KMS-11 (cell line): Measurements from ENCODE around the gene MRPS22.
A peak's percentile ranks its signal among the peaks of the same experiment; 100 is the strongest.
"Not testable (repeated sequence)": the region's sequence is repeated elsewhere in the genome, so short reads cannot be mapped to it uniquely, and the experiment has no call there.

Source experiments
- H2AFZ ChIP-seq: fragments of 200-600 bp; sonication (generic); 2 replicates; pipeline ENCODE4 v1.6.1; 2016; ENCODE audit warnings: antibody characterized with exemption, mixed run types, low read depth
- H3K27ac ChIP-seq: fragments of 200-600 bp; sonication (generic); 2 replicates; pipeline ENCODE4 v1.6.1; 2016; ENCODE audit warnings: mild to moderate bottlenecking, mixed run types
- H3K27me3 ChIP-seq: fragments of 200-600 bp; sonication (generic); 2 replicates; pipeline ENCODE4 v1.6.1; 2017; ENCODE audit warnings: mild to moderate bottlenecking, low read depth, mixed run types, moderate library complexity; ENCODE audit not compliant: insufficient read depth
- H3K36me3 ChIP-seq: fragments of 200-600 bp; sonication (generic); 2 replicates; pipeline ENCODE4 v1.6.1; 2017; ENCODE audit warnings: mild to moderate bottlenecking, mixed run types; ENCODE audit not compliant: insufficient read depth
- H3K4me1 ChIP-seq: fragments of 200-600 bp; sonication (generic); 2 replicates; pipeline ENCODE4 v1.6.1; 2016; ENCODE audit warnings: mild to moderate bottlenecking, low read depth, mixed run types; ENCODE audit not compliant: poor library complexity, severe bottlenecking
- H3K4me2 ChIP-seq: fragments of 200-600 bp; sonication (generic); 2 replicates; pipeline ENCODE4 v1.7.0; 2016; ENCODE audit warnings: mild to moderate bottlenecking, mixed run types
- H3K4me3 ChIP-seq: fragments of 200-600 bp; sonication (generic); IDR thresholded peaks from 2 replicates; pipeline ENCODE4 v1.6.1; 2017; ENCODE audit warnings: low read depth, low read length, mixed read lengths; ENCODE audit not compliant: insufficient read depth
- H3K79me2 ChIP-seq: fragments of 200-600 bp; sonication (generic); 2 replicates; pipeline ENCODE4 v1.6.1; 2016; ENCODE audit warnings: low read depth, mixed run types; ENCODE audit not compliant: insufficient read depth
- H3K9ac ChIP-seq: fragments of 200-600 bp; sonication (generic); 2 replicates; pipeline ENCODE4 v1.6.1; 2016; ENCODE audit warnings: mild to moderate bottlenecking, mixed run types
- H4K20me1 ChIP-seq: fragments of 200-600 bp; sonication (generic); 2 replicates; pipeline ENCODE4 v1.6.1; 2016; ENCODE audit warnings: mild to moderate bottlenecking, mixed run types; ENCODE audit not compliant: insufficient read depth
- CTCF ChIP-seq: fragments of 200-600 bp; sonication (generic); conservative IDR thresholded peaks from 2 replicates; pipeline ENCODE4 v1.6.1; 2017; ENCODE audit warnings: low read depth, mild to moderate bottlenecking, antibody characterized with exemption, low read length, moderate library complexity, mixed read lengths

Gene MRPS22

GRCh38 chr3:139327861-139328260, 16.0 kb upstream of the MRPS22 start:
- no peak overlapping the region for H2AFZ ChIP-seq

DNA sequence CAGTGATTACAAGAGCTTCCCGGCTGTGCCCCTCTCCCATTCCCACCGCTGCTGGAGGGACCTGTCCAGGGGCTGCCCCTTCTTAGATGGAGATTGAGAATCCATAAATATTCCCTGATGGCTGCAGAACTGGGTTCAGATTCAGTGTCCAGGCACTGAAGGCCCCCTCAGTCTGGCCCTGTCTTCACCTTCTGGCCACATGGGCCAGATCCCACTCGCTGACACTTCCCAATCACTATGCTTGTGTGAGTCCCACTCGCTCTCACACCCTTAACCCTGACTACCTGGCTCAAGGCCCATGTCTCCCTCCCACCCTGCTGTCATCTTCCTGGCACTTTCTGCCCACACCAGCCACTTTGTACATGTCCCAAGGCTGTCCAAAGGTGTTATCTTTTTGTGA, 15.5 kb upstream of the MRPS22 start:
- TF ChIP-seq CTCF: no peak
- H3K27me3 ChIP-seq: no peaks in the 10 kb centered on the region
- peaks cover 7% of the 10 kb centered on the region for H3K4me1 ChIP-seq
- H3K36me3 ChIP-seq: no peaks in the 10 kb centered on the region
- no peak overlapping the region for H3K9ac ChIP-seq
- no peak overlapping the region for H3K4me3 ChIP-seq
- no peak overlapping the region for H3K27ac ChIP-seq
- H4K20me1 ChIP-seq: no peaks in the 10 kb centered on the region
- H3K4me2 ChIP-seq: no peak overlapping the region
- H2AFZ ChIP-seq: 0 out of 2 replicates have a peak overlapping the region, but pooled peaks have one; percentile 97
- no peaks in the 10 kb centered on the region for H3K79me2 ChIP-seq

More at GRCh38 chr3:139327861-139328260, 16.0 kb upstream of the MRPS22 start:
- no peaks in the 10 kb centered on the region for H4K20me1 ChIP-seq
- no peaks in the 10 kb centered on the region for H3K36me3 ChIP-seq
- no peak overlapping the region for H3K4me2 ChIP-seq
- no peak overlapping the region for H3K27ac ChIP-seq
- no peak for TF ChIP-seq CTCF
- no peaks in the 10 kb centered on the region for H3K27me3 ChIP-seq
- no peaks in the 10 kb centered on the region for H3K79me2 ChIP-seq
- H3K9ac ChIP-seq: no peak overlapping the region
- no peak overlapping the region for H3K4me3 ChIP-seq
- H3K4me1 ChIP-seq: peaks cover 7% of the 10 kb centered on the region

GRCh38 chr3:139329364-139329850, 14.4 kb upstream of the MRPS22 start:
- no peak overlapping the region; the same call in 1 of the 2 replicates for H3K9ac ChIP-seq
- H3K4me3 ChIP-seq: peak overlapping the region; percentile 63

DNA sequence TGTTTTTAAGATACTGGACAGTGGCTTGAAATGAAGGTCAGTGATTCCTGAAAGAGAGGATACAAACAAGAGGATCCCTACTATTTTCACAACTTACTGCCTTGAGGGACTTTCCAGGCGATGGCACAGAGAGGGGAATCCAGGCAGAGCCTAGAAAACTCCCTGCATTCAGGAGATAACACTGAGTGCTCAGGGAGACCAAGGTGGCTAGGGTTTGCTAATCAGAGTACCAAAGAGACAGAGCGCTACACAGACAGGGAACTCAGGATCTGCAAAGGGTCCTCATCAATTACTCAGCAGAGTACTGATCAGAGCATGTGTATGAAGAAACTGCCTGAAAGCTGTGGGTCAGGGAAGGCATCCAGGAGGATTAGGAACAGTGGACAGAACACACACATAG, 11.7 kb upstream of the MRPS22 start:
- TF ChIP-seq CTCF: no peak
- no peak overlapping the region for H3K27ac ChIP-seq
- H2AFZ ChIP-seq: no peak overlapping the region
- no peak overlapping the region for H3K9ac ChIP-seq
- H3K79me2 ChIP-seq: no peaks in the 10 kb centered on the region
- no peaks in the 10 kb centered on the region for H4K20me1 ChIP-seq
- H3K4me3 ChIP-seq: no peak overlapping the region
- peaks cover 7% of the 10 kb centered on the region for H3K4me1 ChIP-seq
- H3K27me3 ChIP-seq: no peaks in the 10 kb centered on the region
- no peak overlapping the region for H3K4me2 ChIP-seq
- no peaks in the 10 kb centered on the region for H3K36me3 ChIP-seq

More at GRCh38 chr3:139329364-139329850, 14.4 kb upstream of the MRPS22 start:
- Histone ChIP-seq H3K4me2 (peak overlapping the region; percentile 91), H2AFZ (peak overlapping the region; percentile 97), H3K79me2 (no peaks in the 10 kb centered on the region), H4K20me1 (no peaks in the 10 kb centered on the region), H3K27me3 (no peaks in the 10 kb centered on the region), H3K27ac (no peak overlapping the region), H3K4me1 (peaks cover 7% of the 10 kb centered on the region), H3K36me3 (no peaks in the 10 kb centered on the region)
- peak; percentile 97 for TF ChIP-seq CTCF

GRCh38 chr3:139334675-139335074, 9.1 kb upstream of the MRPS22 start:
- H3K4me1 ChIP-seq, H3K4me3 ChIP-seq, H4K20me1 ChIP-seq, H3K4me2 ChIP-seq, H3K27me3 ChIP-seq, H3K27ac ChIP-seq, H3K79me2 ChIP-seq, H3K9ac ChIP-seq, H3K36me3 ChIP-seq, H2AFZ ChIP-seq: not testable (repeated sequence)
